GM23248 (cell line): Measurements from ENCODE around the gene FHL2. TPM values are rescaled to one million over a fixed set of nuclear protein-coding genes. Genes with fewer than 3 reads are reported as not detected.

Source experiments
- DNase-seq: peaks from one replicate; pipeline ENCODE4 v3.0.0-alpha.2; 2015
- H2AFZ ChIP-seq: fragments of 200-600 bp; sonication (generic); 2 replicates; pipeline ENCODE4 v1.6.1; 2016; ENCODE audit warnings: antibody characterized with exemption
- H3F3A ChIP-seq: fragments of 200-600 bp; sonication (generic); 2 replicates; pipeline ENCODE4 v1.6.1; 2016; ENCODE audit warnings: mild to moderate bottlenecking, antibody characterized with exemption, mixed run types; ENCODE audit not compliant: insufficient read depth
- H3K27ac ChIP-seq: fragments of 200-600 bp; sonication (generic); 2 replicates; pipeline ENCODE4 v1.5.1; 2016; ENCODE audit warnings: mild to moderate bottlenecking
- H3K27me3 ChIP-seq: fragments of 200-600 bp; sonication (generic); replicated peaks from 2 replicates; pipeline ENCODE4 v1.6.1; 2016; ENCODE audit warnings: mild to moderate bottlenecking; ENCODE audit not compliant: insufficient read depth
- H3K36me3 ChIP-seq: fragments of 200-600 bp; sonication (generic); 2 replicates; pipeline ENCODE4 v1.6.1; 2016; ENCODE audit warnings: low read depth, mild to moderate bottlenecking
- H3K4me1 ChIP-seq: fragments of 200-600 bp; sonication (generic); 2 replicates; pipeline ENCODE4 v1.6.1; 2016; ENCODE audit warnings: mild to moderate bottlenecking; ENCODE audit not compliant: insufficient read depth
- H3K4me2 ChIP-seq: fragments of 200-600 bp; sonication (generic); one replicate; pipeline ENCODE4 v1.6.1; 2016; ENCODE audit warnings: mild to moderate bottlenecking; ENCODE audit not compliant: unreplicated experiment
- H3K4me3 ChIP-seq: fragments of 200-600 bp; sonication (generic); 2 replicates; pipeline ENCODE4 v1.5.1; 2016; ENCODE audit warnings: mild to moderate bottlenecking
- H3K79me2 ChIP-seq: fragments of 200-600 bp; sonication (generic); 2 replicates; pipeline ENCODE4 v1.6.1; 2016; ENCODE audit warnings: mild to moderate bottlenecking; ENCODE audit not compliant: insufficient read depth
- H3K9ac ChIP-seq: fragments of 200-600 bp; sonication (generic); 2 replicates; pipeline ENCODE4 v1.6.1; 2016; ENCODE audit warnings: mild to moderate bottlenecking
- H3K9me2 ChIP-seq: fragments of 200-600 bp; sonication (generic); 2 replicates; pipeline ENCODE4 v1.6.1; 2016; ENCODE audit warnings: mixed run types, mild to moderate bottlenecking, moderate library complexity; ENCODE audit not compliant: insufficient read depth
- H3K9me3 ChIP-seq: fragments of 200-600 bp; sonication (generic); one replicate; pipeline ENCODE4 v1.6.1; 2017; ENCODE audit warnings: low read depth
- H4K20me1 ChIP-seq: fragments of 200-600 bp; sonication (generic); 2 replicates; pipeline ENCODE4 v1.6.0; 2016; ENCODE audit not compliant: insufficient read depth
- EZH2 ChIP-seq: fragments of 200-600 bp; sonication (generic); IDR thresholded peaks from 2 replicates; pipeline ENCODE4 v1.6.1; 2018; ENCODE audit warnings: antibody characterized with exemption, mild to moderate bottlenecking; ENCODE audit not compliant: insufficient read depth, poor library complexity, severe bottlenecking
- EZH2phosphoT487 ChIP-seq: fragments of 200-600 bp; sonication (generic); IDR thresholded peaks from 2 replicates; pipeline ENCODE4 v1.6.1; 2018; ENCODE audit warnings: antibody characterized with exemption, moderate library complexity, mild to moderate bottlenecking, low read depth; ENCODE audit not compliant: insufficient read depth
- WGBS, 2 experiments: methylation state at CpG; one replicate each; pipeline ENCODE4 v1.1.6; 2015 to 2017; ENCODE audit warnings: low lambda C conversion rate in 2 of 2, low coverage in 1 of 2; ENCODE audit errors: missing lambda C conversion rate in 2 of 2; 5-methylcytosine and 5-hydroxymethylcytosine counted together
- in situ Hi-C: fragments of 300-500 bp; cut with MboI; formaldehyde crosslinking; loops from 2 replicates; pipeline ENCODE4 v1.15.0; 2020
- polyA plus RNA-seq: library from polyadenylated mRNA; unstranded; fragments of >200 nt; fragmentation: Nextera tagmentation; extraction: Ambion mirVana; gene quantifications from 2 replicates; pipeline ENCODE4 v1.2.1, GENCODE V29; 2016
- total RNA-seq: library from RNA; depleted of rRNA; stranded (reverse); fragments of >200 nt; shearing (Covaris generic); gene quantifications from 2 replicates; pipeline ENCODE4 v1.2.3, GENCODE V29; 2014

Gene FHL2
- total and polyA plus RNA-seq, 2 experiments from 2014 or later = 404 to 598 TPM

DNA sequence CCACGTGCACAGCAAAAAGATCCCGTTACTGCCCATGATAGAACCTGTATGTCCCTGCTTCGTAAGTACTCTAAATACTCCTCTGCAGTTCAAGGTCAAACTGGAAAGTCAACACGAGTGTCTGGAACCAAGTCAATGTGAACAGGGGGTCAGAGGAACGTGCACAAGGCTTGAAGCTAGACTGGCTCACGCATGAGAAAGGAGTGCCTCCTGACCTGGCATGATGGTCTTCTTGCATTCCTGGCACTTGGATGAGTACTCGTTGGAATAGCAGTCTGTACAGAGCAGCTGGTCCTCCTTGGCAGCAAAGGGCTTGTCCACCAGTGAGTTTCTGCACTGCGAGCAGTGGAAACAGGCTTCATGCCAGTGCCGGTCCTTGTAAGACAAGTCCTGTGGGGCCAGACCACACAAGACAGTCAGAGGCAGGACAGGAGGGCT lies 25.5 kb downstream of the FHL2 start:
- H3K36me3 ChIP-seq = peaks cover 94% of the 10 kb centered on the region
- peak; percentile 46 for DNase-seq
- no peak overlapping the region for H3K9ac ChIP-seq
- peak overlapping the region; percentile 56 for H3K27ac ChIP-seq
- peaks cover 8% of the 10 kb centered on the region; the same call in 1 of the 2 replicates for H4K20me1 ChIP-seq
- no peak overlapping the region for H3K4me2 ChIP-seq
- WGBS, 2 experiments = 52 to 55% methylated on average over 9 of the region's 9 CpGs
- H3K79me2 ChIP-seq = peaks cover 100% of the 10 kb centered on the region
- peaks cover 100% of the 10 kb centered on the region for H3F3A ChIP-seq
- peaks cover 58% of the 10 kb centered on the region for H3K4me1 ChIP-seq
- no peaks in the 10 kb centered on the region for H3K9me2 ChIP-seq
- no peaks in the 10 kb centered on the region for H3K9me3 ChIP-seq
- in situ Hi-C loops = loop anchor here (5.0 kb wide), 1 partner anchor 144 kb away; no protein-coding TSS in a partner anchor
- no peak overlapping the region for H3K4me3 ChIP-seq
- no peaks in the 10 kb centered on the region for H3K27me3 ChIP-seq
- TF ChIP-seq EZH2phosphoT487 = no peak
- no peak for TF ChIP-seq EZH2
- no peak overlapping the region for H2AFZ ChIP-seq

DNA sequence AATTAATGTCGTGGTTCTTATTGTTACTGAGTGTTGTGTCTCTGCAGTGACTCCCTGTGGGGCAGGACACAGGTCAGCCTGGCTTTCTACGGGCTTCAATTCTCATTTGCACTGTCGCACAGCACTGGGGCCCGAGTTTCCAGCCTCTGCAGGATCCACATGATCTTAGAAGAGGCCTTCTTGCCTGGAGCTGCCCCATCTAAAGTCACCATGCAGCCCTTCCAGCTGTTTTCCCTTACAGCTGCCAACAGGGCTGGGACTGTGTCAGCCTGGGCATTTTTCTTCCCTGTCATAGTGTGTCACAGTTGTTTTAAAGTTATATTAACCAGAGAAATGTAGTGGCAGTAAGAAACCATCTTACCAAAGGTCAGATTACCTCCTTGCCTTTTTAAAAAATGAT lies 27.0 kb downstream of the FHL2 start:
- Histone ChIP-seq H3K4me1 (peaks cover 42% of the 10 kb centered on the region), H2AFZ (no peak overlapping the region), H4K20me1 (peaks cover 8% of the 10 kb centered on the region; the same call in 1 of the 2 replicates), H3K9me2 (no peaks in the 10 kb centered on the region), H3K36me3 (peaks cover 96% of the 10 kb centered on the region), H3K27me3 (no peaks in the 10 kb centered on the region), H3K4me3 (no peak overlapping the region), H3K27ac (peak overlapping the region; percentile 56), H3F3A (peaks cover 100% of the 10 kb centered on the region), H3K9me3 (no peaks in the 10 kb centered on the region), H3K4me2 (no peak overlapping the region), H3K9ac (peak overlapping the region; percentile 21; the same call in 1 of the 2 replicates), H3K79me2 (peaks cover 100% of the 10 kb centered on the region)
- in situ Hi-C loops = loop anchor here (5.0 kb wide), 1 partner anchor 145 kb away; no protein-coding TSS in a partner anchor
- DNase-seq = no peak
- WGBS, 2 experiments = 37 to 43% methylated on average over 4 of the region's 4 CpGs
- TF ChIP-seq EZH2 = no peak
- TF ChIP-seq EZH2phosphoT487 = no peak

DNA sequence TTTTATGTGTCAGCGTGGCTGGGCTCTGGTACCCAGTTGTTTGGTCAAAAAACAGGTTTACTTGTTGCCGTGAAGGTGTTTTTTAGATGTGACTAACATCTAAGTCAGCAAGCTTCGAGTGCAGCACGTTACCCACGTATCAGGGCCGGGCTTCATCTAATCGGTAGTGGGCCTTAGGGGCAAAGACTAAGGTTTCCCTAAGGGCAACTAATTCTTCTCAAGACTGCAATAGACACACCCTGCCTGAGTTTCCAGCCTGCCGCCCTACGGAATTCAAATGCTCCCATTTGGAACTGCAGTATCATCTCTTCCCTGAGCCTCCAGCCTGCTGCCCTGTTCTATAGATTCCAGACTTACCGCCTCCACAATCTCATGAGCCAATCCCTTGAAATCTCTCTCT lies 27.7 kb downstream of the FHL2 start:
- no peak overlapping the region for H3K4me2 ChIP-seq
- TF ChIP-seq EZH2 = no peak
- TF ChIP-seq EZH2phosphoT487 = no peak
- H2AFZ ChIP-seq = no peak overlapping the region
- H3K79me2 ChIP-seq = peaks cover 100% of the 10 kb centered on the region
- H4K20me1 ChIP-seq = peaks cover 2% of the 10 kb centered on the region; the same call in 1 of the 2 replicates
- no peaks in the 10 kb centered on the region for H3K9me3 ChIP-seq
- no peaks in the 10 kb centered on the region for H3K27me3 ChIP-seq
- no peaks in the 10 kb centered on the region for H3K9me2 ChIP-seq
- WGBS, 2 experiments = 78 to 80% methylated on average over 10 of the region's 10 CpGs
- peaks cover 97% of the 10 kb centered on the region for H3K36me3 ChIP-seq
- 0 out of 2 replicates have a peak overlapping the region, but pooled peaks have one; percentile 21 for H3K9ac ChIP-seq
- no peak for DNase-seq
- in situ Hi-C loops = loop anchor here (5.0 kb wide), 1 partner anchor 146 kb away; no protein-coding TSS in a partner anchor
- no peak overlapping the region for H3K4me3 ChIP-seq
- peaks cover 100% of the 10 kb centered on the region for H3F3A ChIP-seq
- peak overlapping the region; percentile 56 for H3K27ac ChIP-seq
- H3K4me1 ChIP-seq = peaks cover 36% of the 10 kb centered on the region

DNA sequence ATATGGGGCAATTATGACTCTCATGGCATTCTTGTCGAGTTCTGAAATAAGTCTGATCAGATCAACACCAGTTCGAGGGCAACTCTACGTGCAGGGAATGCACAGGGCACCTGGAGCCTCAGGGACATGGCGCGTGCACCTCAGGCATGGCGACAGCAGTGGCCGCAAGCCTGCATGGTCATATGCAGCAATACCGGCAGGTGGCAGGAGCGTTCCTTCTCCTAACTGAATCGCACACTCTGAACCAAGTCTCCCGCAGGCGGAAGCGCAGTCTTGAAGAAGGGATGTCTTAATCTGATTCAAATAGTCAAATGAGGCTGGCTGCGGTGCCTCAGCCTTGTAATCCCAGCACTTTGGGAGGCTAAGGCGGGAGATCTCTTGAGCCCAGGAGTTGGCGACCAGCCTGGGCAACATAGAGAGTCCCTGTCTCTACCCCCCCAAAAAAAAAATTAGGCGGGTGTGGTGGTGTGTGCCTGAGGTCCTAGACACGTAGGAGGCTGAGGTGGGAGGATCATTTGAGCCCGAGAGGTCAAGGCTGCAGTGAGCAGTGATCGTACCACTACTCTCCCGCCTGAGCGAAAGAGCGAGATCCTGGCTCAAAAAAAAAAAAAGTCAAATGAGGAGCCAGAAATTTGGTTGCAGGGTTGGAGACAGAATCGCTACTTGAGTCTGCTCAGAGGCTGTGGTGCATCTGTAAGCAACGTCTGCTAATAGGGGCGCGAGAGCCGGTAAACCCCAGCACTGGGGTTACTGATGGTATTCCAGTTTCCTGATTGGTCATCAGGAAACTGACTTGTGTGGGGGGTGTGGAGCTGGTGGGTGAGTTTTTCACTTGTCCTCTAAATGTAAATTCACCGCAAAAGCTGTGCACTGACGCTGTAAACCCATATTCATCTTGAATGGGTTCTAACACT lies 28.8 kb downstream of the FHL2 start:
- H3K27ac ChIP-seq = peak overlapping the region; percentile 56

More for the DNA sequence above, 28.8 kb downstream of the FHL2 start:
- no peak for TF ChIP-seq EZH2
- TF ChIP-seq EZH2phosphoT487 = no peak
- H3K4me2 ChIP-seq = no peak overlapping the region
- no peaks in the 10 kb centered on the region for H3K9me3 ChIP-seq
- H3K4me3 ChIP-seq = no peak overlapping the region
- peaks cover 100% of the 10 kb centered on the region for H3F3A ChIP-seq
- no peaks in the 10 kb centered on the region for H3K27me3 ChIP-seq
- H3K36me3 ChIP-seq = peaks cover 97% of the 10 kb centered on the region
- H3K9ac ChIP-seq = no peak overlapping the region
- H3K79me2 ChIP-seq = peaks cover 100% of the 10 kb centered on the region
- H3K9me2 ChIP-seq = no peaks in the 10 kb centered on the region
- peak; percentile 91 for DNase-seq
- WGBS, 2 experiments = 56% methylated on average over 30 of the region's 30 CpGs
- peaks cover 33% of the 10 kb centered on the region for H3K4me1 ChIP-seq
- in situ Hi-C loops = loop anchor here (5.0 kb wide), 1 partner anchor 147 kb away; no protein-coding TSS in a partner anchor
- no peak overlapping the region for H2AFZ ChIP-seq
- no peaks in the 10 kb centered on the region for H4K20me1 ChIP-seq
